Stimulated activated CD8-positive, alpha-beta memory T cell treated with anti-CD3 and anti-CD28 coated beads, Interleukin-7, amount 100 ng/mL, for 4 hours (primary cell): ENCODE measurements around the gene PTCHD1.

Source experiments
- DNase-seq, 2 donors: peaks; one replicate each; pipeline ENCODE4 v3.0.0-alpha.2; 2020; ENCODE audit warnings: low read depth in 2 of 2

Gene PTCHD1

GRCh38 chrX:23334848-23335599, at the start of gene PTCHD1:
TSS of gene PTCHD1 (plus strand) at chrX:23334849. CDS start at chrX:23334876, 27 bp downstream.
- no peak for DNase-seq

GRCh38 chrX:23286731-23287130, 47.9 kb upstream of the PTCHD1 start:
- DNase-seq = no peak

GRCh38 chrX:23287191-23287725, 47.4 kb upstream of the PTCHD1 start:
- DNase-seq = no peak

GRCh38 chrX:23292354-23292987, 42.2 kb upstream of the PTCHD1 start:
- DNase-seq = no peak

- no peak for DNase-seq
These were observed 41.5 kb upstream of the PTCHD1 start for GRCh38 chrX:23292988-23293651.

- DNase-seq = no peak
These were observed 29.8 kb upstream of the PTCHD1 start for GRCh38 chrX:23304881-23305280.

- DNase-seq = no peak
These were observed 22.9 kb upstream of the PTCHD1 start for GRCh38 chrX:23311731-23312130.

- no peak for DNase-seq
These were observed 22.5 kb upstream of the PTCHD1 start for GRCh38 chrX:23312136-23312535.

- DNase-seq = no peak
These were observed 16.6 kb upstream of the PTCHD1 start for GRCh38 chrX:23317799-23318724.

GRCh38 chrX:23327104-23327503, 7.5 kb upstream of the PTCHD1 start:
- DNase-seq = no peak

GRCh38 chrX:23331701-23332100, 2.9 kb upstream of the PTCHD1 start:
- DNase-seq = no peak

GRCh38 chrX:23332101-23332887, 2.4 kb upstream of the PTCHD1 start:
- no peak for DNase-seq

- DNase-seq = no peak
These were observed 1.5 kb upstream of the PTCHD1 start for GRCh38 chrX:23332888-23333821.

GRCh38 chrX:23333842-23334520, 668 bp upstream of the PTCHD1 start:
- DNase-seq = no peak

- DNase-seq = no peak
These were observed 165 bp upstream of the PTCHD1 start for GRCh38 chrX:23334521-23334847.

GRCh38 chrX:23338334-23338733, 3.7 kb downstream of the PTCHD1 start:
- DNase-seq = no peak

GRCh38 chrX:23341452-23341851, 6.8 kb downstream of the PTCHD1 start:
- DNase-seq = no peak

- DNase-seq = no peak
These were observed 9.7 kb downstream of the PTCHD1 start for GRCh38 chrX:23344238-23344903.

- no peak for DNase-seq
These were observed 10.2 kb downstream of the PTCHD1 start for GRCh38 chrX:23344904-23345271.
